Muscle of leg (tissue), 11 donors: ENCODE measurements around the gene SPAG9. TPM values are rescaled to one million over a fixed set of nuclear protein-coding genes. Genes with fewer than 3 reads are reported as not detected.
A peak's percentile ranks its signal among the peaks of the same experiment; 100 is the strongest.
"Not testable (repeated sequence)": the region's sequence is repeated elsewhere in the genome, so short reads cannot be mapped to it uniquely, and the experiment has no call there.

Source experiments
- DNase-seq: peaks from one replicate; pipeline ENCODE4 v3.0.0; 2013
- H3K27ac ChIP-seq: one replicate; pipeline ENCODE4 v1.5.1; 2013; ENCODE audit warnings: mild to moderate bottlenecking, low read length, control low read depth
- H3K27me3 ChIP-seq: one replicate; pipeline ENCODE4 v1.6.1; 2013; ENCODE audit warnings: low read length; ENCODE audit not compliant: control insufficient read depth, insufficient read depth
- H3K36me3 ChIP-seq: one replicate; pipeline ENCODE4 v1.6.1; 2013; ENCODE audit warnings: low read length; ENCODE audit not compliant: control insufficient read depth, insufficient read depth
- H3K4me1 ChIP-seq: one replicate; pipeline ENCODE4 v1.6.1; 2013; ENCODE audit warnings: low read length; ENCODE audit not compliant: control insufficient read depth, insufficient read depth
- H3K4me3 ChIP-seq: one replicate; pipeline ENCODE4 v1.5.1; 2013; ENCODE audit warnings: low read length, control low read depth
- H3K9me3 ChIP-seq: replicated peaks from 2 replicates; pipeline ENCODE4 v1.6.1; 2013; ENCODE audit warnings: low read depth, low read length; ENCODE audit not compliant: control insufficient read depth
- WGBS: methylation state at CpG from one replicate; pipeline ENCODE4 v1.1.5; 2013; ENCODE audit warnings: missing lambda C conversion rate; ENCODE audit not compliant: insufficient coverage; 5-methylcytosine and 5-hydroxymethylcytosine counted together
- polyA plus RNA-seq, 8 donors: library from polyadenylated mRNA; unstranded; fragments of 120-200 nt; gene quantifications; one replicate each; pipeline versions ENCODE4 v1.2.1 to v1.2.3, GENCODE V29; 2013; ENCODE audit warnings: inconsistent platforms in 1 of 8, low replicate concordance in 1 of 8; ENCODE audit not compliant: insufficient read length in 8 of 8, insufficient read depth in 1 of 8
- total RNA-seq: library from RNA; stranded (reverse); fragments of 120-200 nt; gene quantifications from one replicate; pipeline ENCODE4 v1.2.4, GENCODE V29; 2013

Gene SPAG9
- total and polyA plus RNA-seq, 9 donors: 48.4 to 81.4 (median 66.4) TPM

- WGBS: 93% methylated on average over 6 of the region's 10 CpGs
- H3K27me3 ChIP-seq, H3K27ac ChIP-seq, H3K4me3 ChIP-seq, H3K9me3 ChIP-seq, H3K36me3 ChIP-seq, H3K4me1 ChIP-seq, DNase-seq: not testable (repeated sequence)
These were observed 31.8 kb downstream of the SPAG9 start for GRCh38 chr17:51088868-51089267.

- H3K27me3 ChIP-seq: no peaks in the 10 kb centered on the region
- peaks cover 2% of the 10 kb centered on the region for H3K36me3 ChIP-seq
- DNase-seq: no peak
- H3K9me3 ChIP-seq: no peaks in the 10 kb centered on the region
- WGBS: 98% methylated on average over 4 of the region's 9 CpGs
- no peaks in the 10 kb centered on the region for H3K4me1 ChIP-seq
- no peak overlapping the region for H3K4me3 ChIP-seq
- H3K27ac ChIP-seq: no peak overlapping the region
These were observed 32.4 kb downstream of the SPAG9 start for GRCh38 chr17:51088287-51088686.

GRCh38 chr17:51087072-51087757, 33.5 kb downstream of the SPAG9 start:
- Histone ChIP-seq H3K27me3 (no peaks in the 10 kb centered on the region), H3K4me3 (no peak overlapping the region), H3K4me1 (no peaks in the 10 kb centered on the region), H3K27ac (no peak overlapping the region), H3K36me3 (peaks cover 2% of the 10 kb centered on the region), H3K9me3 (no peaks in the 10 kb centered on the region)
- peak; percentile 18 for DNase-seq
- no CpG with 5 or more reads among the region's 2 CpGs for WGBS

- Histone ChIP-seq H3K27ac (no peak overlapping the region), H3K36me3 (no peaks in the 10 kb centered on the region), H3K4me3 (no peak overlapping the region), H3K4me1 (no peaks in the 10 kb centered on the region), H3K9me3 (no peaks in the 10 kb centered on the region), H3K27me3 (no peaks in the 10 kb centered on the region)
- DNase-seq: no peak
- no CpG with 5 or more reads among the region's 6 CpGs for WGBS
These were observed 35.4 kb downstream of the SPAG9 start for GRCh38 chr17:51085150-51085805.

- Histone ChIP-seq H3K27ac (no peak overlapping the region), H3K4me1 (no peaks in the 10 kb centered on the region), H3K36me3 (peaks cover 5% of the 10 kb centered on the region), H3K27me3 (no peaks in the 10 kb centered on the region), H3K4me3 (no peak overlapping the region), H3K9me3 (no peaks in the 10 kb centered on the region)
- no peak for DNase-seq
- no CpG with 5 or more reads among the region's 1 CpG for WGBS
These were observed 36.7 kb downstream of the SPAG9 start for GRCh38 chr17:51083981-51084380.

GRCh38 chr17:51083364-51083763, 37.3 kb downstream of the SPAG9 start:
- H3K27ac ChIP-seq, H3K9me3 ChIP-seq, H3K27me3 ChIP-seq, H3K36me3 ChIP-seq, DNase-seq, H3K4me1 ChIP-seq, H3K4me3 ChIP-seq: not testable (repeated sequence)
- 100% methylated on average over 3 of the region's 7 CpGs for WGBS

GRCh38 chr17:51079049-51079448, 41.6 kb downstream of the SPAG9 start:
- Histone ChIP-seq H3K4me3 (no peak overlapping the region), H3K27ac (no peak overlapping the region), H3K4me1 (no peaks in the 10 kb centered on the region), H3K36me3 (peaks cover 29% of the 10 kb centered on the region), H3K27me3 (no peaks in the 10 kb centered on the region), H3K9me3 (no peaks in the 10 kb centered on the region)
- WGBS: 100% methylated on average over 2 of the region's 5 CpGs
- no peak for DNase-seq

- DNase-seq: no peak
- Histone ChIP-seq H3K4me1 (no peaks in the 10 kb centered on the region), H3K27me3 (no peaks in the 10 kb centered on the region), H3K4me3 (no peak overlapping the region), H3K36me3 (peaks cover 29% of the 10 kb centered on the region), H3K27ac (no peak overlapping the region), H3K9me3 (no peaks in the 10 kb centered on the region)
- WGBS: 100% methylated on average over 5 of the region's 5 CpGs
These were observed 42.6 kb downstream of the SPAG9 start for GRCh38 chr17:51078009-51078592.

- Histone ChIP-seq H3K27me3 (no peaks in the 10 kb centered on the region), H3K4me3 (no peak overlapping the region), H3K36me3 (peaks cover 29% of the 10 kb centered on the region), H3K4me1 (no peaks in the 10 kb centered on the region), H3K27ac (no peak overlapping the region), H3K9me3 (no peaks in the 10 kb centered on the region)
- 97% methylated on average over 3 of the region's 3 CpGs for WGBS
- no peak for DNase-seq
These were observed 43.8 kb downstream of the SPAG9 start for GRCh38 chr17:51076821-51077220.

- H3K27ac ChIP-seq: no peak overlapping the region
- no peak overlapping the region for H3K4me3 ChIP-seq
- H3K9me3 ChIP-seq: no peaks in the 10 kb centered on the region
- no peak for DNase-seq
- peaks cover 5% of the 10 kb centered on the region for H3K36me3 ChIP-seq
- no peaks in the 10 kb centered on the region for H3K27me3 ChIP-seq
- H3K4me1 ChIP-seq: no peaks in the 10 kb centered on the region
These were observed 49.1 kb downstream of the SPAG9 start for GRCh38 chr17:51071556-51071955.
